GM12801 (cell line): ENCODE data around the gene TTYH3.

ENCODE experiments used
- TF ChIP-seq, protein P1 (sequence below): IDR thresholded peaks from one replicate; pipeline ENCODE4 v1.5.1; 2011; ENCODE audit warnings: control low read depth; ENCODE audit not compliant: insufficient read length; ENCODE audit errors: extremely low read depth

The TTYH3 gene

DNA sequence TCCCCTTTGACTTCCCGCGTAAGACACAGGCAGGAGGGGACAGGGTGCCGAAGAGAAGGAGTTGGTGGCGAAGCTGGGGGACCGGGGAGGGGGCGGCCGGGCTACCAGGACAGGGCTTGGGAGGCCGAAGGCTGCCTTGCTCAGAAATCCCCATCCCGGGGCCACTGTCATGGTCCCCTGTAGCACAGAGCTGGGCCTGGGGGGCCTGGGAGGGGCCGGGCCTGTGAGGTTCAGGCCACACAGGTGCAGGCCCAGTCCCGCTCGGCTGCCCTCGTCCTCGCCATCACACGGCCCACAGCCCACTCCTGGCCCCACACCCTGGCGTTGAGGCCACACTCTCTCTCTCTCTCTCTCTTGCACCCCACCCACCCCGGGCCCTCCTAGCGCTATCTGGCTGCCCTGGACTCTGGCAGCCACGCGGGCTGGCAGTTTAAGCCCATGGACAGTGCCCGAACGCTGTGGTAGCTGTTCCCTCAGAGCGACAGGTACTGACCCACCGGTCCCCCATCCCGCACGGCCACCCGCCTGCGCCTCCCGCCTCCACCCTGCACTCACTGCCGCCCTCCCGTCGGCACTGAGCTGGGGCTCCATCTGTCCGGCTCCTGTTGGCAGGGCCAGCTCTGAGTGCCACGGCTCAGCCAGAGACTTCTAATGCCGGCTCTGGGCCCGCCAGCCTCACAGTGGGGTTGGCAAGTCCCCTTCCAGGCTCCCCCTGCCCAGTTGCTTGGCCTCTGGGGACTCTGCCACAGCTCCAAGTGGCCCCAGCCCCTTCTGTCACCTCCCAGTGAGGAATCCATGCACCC, 28.0 kb downstream of the TTYH3 start:
- TF ChIP-seq, protein P1, sequence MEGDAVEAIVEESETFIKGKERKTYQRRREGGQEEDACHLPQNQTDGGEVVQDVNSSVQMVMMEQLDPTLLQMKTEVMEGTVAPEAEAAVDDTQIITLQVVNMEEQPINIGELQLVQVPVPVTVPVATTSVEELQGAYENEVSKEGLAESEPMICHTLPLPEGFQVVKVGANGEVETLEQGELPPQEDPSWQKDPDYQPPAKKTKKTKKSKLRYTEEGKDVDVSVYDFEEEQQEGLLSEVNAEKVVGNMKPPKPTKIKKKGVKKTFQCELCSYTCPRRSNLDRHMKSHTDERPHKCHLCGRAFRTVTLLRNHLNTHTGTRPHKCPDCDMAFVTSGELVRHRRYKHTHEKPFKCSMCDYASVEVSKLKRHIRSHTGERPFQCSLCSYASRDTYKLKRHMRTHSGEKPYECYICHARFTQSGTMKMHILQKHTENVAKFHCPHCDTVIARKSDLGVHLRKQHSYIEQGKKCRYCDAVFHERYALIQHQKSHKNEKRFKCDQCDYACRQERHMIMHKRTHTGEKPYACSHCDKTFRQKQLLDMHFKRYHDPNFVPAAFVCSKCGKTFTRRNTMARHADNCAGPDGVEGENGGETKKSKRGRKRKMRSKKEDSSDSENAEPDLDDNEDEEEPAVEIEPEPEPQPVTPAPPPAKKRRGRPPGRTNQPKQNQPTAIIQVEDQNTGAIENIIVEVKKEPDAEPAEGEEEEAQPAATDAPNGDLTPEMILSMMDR, result no peak

DNA sequence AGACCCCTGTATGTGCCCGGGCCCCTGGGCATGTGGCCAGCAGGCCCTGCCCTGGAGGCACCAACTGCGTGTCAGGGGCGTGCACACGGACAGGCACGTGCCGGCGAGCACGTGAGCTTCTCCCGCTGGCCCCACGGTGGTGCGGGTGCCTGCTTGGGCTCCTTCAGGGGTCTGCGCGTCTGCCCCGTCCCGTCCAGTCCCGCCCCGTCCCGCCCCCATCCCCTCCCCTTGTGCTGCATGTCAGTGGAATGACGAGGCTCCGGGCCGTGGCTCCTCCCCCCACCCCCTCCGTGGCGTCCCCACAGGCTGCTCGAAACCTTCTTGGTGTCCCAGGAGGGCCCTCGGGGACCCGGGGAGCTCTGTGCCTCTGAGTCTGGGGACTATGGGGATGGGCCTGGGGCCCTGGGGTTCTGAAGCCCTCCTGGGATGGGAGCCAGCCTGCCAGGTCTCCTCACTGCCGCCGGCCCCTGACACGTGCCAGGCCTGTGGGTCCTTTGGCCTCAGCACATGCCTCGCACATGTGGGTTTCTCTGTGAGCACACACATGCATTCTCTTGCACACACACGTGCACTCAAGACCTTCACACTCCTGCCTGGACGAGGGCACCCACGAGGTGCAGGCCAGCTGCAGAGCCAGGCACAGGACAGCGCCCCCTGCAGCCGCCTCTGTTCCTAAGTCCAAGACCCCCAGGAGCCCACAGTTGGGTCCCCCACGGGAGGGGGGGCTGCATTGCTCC, 28.7 kb downstream of the TTYH3 start:
- TF ChIP-seq, protein P1, result no peak

DNA sequence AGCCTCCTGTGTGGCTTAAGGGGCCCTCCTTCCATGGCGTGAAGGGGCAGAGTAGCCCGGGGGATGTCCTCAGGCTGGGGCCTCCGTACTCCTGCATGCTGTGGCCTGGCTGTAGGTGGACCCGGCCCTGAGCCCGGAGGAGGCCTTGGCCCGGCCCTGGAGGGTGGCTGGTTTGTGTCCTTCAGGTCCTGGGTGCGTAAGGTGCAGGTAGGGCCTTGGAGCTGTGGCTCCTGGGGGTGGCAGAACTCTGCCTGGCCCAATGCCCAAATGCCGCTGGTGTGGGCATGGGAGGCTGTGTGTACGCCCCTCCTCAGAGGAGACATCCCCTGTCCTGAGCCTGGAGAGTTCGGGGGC, 29.3 kb downstream of the TTYH3 start:
- TF ChIP-seq, protein P1, result no peak

DNA sequence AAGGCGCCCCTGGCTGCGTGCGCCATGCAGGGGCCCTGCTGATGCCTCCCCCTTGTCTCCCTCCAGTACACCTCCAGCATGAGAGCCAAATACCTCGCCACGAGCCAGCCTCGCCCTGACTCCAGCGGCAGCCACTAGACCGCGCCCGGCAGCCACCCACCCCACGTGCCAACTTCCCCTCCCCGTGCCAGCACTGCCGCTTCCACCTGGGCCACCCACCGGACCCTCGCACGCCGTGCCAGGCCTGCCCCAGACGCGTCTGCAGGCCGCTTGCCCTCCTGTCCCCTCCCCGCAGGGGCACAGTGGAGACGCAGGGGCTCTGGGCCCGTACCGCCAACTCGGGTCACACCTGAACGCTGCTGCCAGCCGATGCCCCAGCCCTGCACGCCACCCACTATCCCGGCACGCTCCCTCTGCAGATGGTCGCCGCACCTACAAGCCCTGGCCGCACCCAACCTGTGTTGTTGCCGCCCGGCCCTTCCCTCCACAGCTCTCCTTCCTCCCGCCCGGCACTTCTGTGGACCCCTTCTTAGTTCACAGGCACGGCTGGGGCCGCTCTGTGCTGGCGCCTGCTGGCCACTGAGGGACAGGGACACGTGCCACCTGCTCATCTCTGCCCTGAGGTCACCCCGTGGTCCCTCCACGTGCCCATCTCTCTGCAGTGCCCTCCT, 30.0 kb downstream of the TTYH3 start:
- TF ChIP-seq, protein P1, result no peak

DNA sequence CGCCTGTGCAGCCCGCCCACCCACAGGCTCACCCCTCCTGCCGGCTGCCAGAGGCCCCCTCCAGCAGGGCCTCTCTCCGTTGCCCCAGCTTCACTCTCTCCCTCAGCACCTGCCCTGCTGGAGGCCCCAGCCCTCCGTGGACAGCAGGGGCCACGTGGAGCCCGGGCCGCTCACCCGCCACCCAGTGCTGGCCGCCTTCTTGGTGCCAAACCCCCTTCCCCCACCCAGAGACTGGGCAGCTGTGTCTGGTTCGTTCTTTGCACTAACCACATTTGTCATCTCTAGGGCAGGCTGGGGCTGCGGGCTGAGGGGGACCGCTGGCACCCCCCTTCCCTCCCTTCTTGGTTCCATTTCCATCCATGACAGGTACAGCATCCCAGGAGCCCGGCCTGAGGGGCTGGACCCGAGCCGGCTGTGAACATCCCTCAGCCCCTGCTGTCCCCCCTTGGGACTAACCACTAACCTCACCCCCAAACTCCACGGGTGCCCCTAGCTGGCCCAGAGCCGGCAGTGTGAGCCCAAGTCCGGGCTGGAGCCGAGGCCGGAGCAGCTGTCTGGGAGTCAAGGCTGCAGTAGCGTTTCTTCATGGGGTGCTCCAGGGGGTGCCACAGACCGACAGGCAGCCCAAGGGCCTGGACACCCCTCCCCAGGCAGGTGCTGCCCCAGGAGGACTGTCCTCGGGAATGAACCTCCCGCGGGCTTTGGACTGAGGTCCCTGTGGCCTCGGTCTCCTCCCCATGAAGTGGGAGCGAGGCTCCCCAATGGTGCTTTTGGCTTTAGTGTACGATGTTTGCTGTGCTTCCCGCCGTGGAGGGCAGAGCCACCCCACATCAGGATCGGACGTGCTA, 30.7 kb downstream of the TTYH3 start:
- TF ChIP-seq, protein P1, result no peak

DNA sequence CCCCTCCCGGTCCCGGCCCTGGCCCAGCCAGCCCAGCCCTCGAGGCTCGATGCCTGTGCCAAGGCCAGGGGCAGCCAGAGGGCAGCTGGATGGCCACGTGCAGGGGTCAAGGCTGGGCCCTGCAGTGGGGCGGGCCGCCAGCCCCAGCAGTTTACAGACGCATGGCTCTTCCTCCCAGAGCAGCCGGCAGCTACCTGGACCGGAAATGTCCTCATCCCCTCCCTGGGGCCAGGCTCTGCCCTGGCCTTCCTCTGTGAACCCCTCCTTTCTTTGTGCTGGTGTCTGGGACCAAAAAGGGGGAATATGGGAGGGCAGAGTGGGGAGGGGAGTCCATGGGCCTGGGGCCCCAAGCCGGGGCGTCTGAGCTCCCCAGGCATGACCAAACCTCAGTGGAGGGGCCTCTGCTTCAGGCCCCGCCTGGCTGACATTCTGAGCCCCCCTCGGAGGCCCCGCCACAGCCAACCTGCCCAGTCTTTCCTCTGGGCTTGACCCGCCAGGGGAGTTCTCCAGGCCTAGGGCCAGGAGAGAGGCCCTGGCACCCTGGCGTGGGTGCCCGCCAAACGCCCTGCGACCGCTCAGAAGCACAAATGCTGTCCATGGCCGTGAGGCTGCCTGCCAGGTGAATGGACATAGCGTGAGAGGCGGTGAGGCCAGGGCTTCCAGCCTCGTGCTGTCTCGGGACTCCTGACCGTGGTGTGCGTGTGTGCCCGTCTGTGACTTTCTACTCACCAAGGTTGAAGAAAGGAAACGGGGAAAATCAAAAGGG, 31.5 kb downstream of the TTYH3 start:
- TF ChIP-seq, protein P1, result no peak
